NB4 (cell line): ENCODE measurements around the gene MLN.

ENCODE experiments used
- DNase-seq: peaks from one replicate; pipeline ENCODE4 v3.0.0; 2010; ENCODE audit warnings: low read depth
- H3K4me3 ChIP-seq: one replicate; pipeline ENCODE4 v1.5.1; 2011; ENCODE audit warnings: mild to moderate bottlenecking, low read depth, low read length, moderate library complexity
- MYC ChIP-seq: IDR thresholded peaks from 2 replicates; pipeline ENCODE4 v1.6.1; 2011; ENCODE audit warnings: low read depth, low read length
- POLR2A ChIP-seq: IDR thresholded peaks from 2 replicates; pipeline ENCODE4 v1.6.1; 2011; ENCODE audit warnings: mild to moderate bottlenecking; ENCODE audit not compliant: insufficient read length; ENCODE audit errors: extremely low read depth
- TF ChIP-seq, protein P1 (sequence below): IDR thresholded peaks from one replicate; pipeline ENCODE4 v1.5.1; 2012; ENCODE audit warnings: low read depth, low read length
- TF ChIP-seq, protein P2 (sequence below): IDR thresholded peaks from 2 replicates; pipeline ENCODE4 v1.6.1; 2011; ENCODE audit warnings: low read depth, low read length

Gene MLN

DNA sequence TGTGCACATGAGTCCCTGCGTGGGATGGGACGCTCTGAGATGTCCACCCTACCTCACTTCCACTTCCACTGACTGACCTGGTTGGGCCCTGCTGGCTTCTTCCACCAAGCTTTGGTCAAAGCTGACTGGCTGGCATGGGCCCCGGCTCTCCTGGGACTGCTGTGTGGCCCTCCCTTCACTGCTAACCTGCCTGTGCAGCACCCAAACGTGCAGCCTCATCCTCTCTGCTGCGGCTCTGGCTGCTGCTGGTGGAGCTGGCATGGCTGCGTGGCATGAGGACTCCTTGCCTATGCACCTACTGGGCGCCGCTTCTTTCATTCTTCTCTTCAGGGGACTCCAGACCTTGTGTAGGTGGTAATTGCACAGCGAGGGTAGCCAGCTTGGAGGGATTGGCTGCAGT, 38.4 kb downstream of the MLN start:
- H3K4me3 ChIP-seq: no peak overlapping the region
- no peak for DNase-seq
- TF ChIP-seq, protein P1, sequence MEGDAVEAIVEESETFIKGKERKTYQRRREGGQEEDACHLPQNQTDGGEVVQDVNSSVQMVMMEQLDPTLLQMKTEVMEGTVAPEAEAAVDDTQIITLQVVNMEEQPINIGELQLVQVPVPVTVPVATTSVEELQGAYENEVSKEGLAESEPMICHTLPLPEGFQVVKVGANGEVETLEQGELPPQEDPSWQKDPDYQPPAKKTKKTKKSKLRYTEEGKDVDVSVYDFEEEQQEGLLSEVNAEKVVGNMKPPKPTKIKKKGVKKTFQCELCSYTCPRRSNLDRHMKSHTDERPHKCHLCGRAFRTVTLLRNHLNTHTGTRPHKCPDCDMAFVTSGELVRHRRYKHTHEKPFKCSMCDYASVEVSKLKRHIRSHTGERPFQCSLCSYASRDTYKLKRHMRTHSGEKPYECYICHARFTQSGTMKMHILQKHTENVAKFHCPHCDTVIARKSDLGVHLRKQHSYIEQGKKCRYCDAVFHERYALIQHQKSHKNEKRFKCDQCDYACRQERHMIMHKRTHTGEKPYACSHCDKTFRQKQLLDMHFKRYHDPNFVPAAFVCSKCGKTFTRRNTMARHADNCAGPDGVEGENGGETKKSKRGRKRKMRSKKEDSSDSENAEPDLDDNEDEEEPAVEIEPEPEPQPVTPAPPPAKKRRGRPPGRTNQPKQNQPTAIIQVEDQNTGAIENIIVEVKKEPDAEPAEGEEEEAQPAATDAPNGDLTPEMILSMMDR: no peak

DNA sequence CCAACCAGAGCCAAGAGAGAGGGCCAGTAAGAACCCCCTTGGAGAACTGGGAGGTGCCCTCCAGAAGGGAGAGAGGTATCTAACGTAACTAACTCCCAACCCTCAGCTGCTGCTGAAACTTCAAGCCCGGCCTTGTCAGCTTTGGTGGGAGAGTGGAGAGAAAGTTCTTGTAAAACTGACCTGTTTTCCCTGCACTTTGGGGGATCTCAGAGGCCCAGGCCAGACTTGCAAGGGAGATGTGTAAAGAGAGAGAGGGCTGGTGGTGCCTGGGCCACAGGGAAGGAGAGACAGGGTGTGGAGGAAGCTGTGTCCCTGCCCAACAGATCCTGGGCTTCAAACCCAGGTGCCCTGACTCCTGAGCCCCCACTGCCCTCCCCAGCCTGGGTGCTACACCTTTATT, 39.8 kb downstream of the MLN start:
- H3K4me3 ChIP-seq: no peak overlapping the region
- TF ChIP-seq POLR2A (no peak), MYC (no peak)
- TF ChIP-seq, protein P2, sequence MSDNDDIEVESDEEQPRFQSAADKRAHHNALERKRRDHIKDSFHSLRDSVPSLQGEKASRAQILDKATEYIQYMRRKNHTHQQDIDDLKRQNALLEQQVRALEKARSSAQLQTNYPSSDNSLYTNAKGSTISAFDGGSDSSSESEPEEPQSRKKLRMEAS: no peak
- TF ChIP-seq, protein P1: no peak
- DNase-seq: no peak

DNA sequence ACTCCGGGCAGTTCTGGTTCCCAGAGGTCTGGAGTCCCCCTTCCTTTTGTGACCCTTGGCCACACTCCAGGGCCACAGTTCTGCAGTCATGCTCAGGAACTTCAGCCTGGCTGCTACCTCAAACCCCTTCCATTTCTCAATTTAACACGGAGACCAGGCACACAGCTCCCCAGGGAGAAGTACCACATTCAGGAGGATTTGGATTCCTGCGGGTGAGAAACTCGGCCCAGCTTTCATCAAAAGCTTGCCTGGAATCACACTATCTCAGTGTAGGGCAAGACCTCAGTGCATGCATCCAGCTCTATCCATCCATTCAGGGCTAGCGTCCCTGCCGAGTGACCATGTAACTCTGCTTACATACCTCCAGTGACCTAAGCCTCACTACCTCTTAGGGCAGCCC, 40.3 kb downstream of the MLN start:
- DNase-seq: no peak
- TF ChIP-seq, protein P1: no peak
- TF ChIP-seq POLR2A (no peak), MYC (no peak)
- TF ChIP-seq, protein P2: no peak
- H3K4me3 ChIP-seq: no peak overlapping the region

DNA sequence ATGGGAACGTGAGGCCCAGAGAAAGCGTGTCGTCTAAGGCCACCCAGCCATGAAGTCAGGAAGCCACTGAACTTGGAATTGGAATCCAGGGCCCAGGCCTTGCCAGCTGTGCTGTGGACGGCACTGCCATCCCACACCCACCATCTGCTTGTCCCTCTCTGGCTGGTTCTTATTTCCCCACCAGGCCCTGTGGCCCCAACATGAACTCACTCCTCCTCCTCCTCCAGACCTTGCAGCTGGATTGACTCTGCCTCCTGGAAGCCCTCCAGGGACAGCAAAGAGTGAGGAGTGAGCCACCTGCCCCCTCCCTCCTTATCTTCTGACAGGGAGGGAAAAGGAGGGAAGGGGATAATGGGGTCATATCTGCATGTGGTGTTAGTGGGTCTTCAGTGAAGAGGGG, 41.1 kb downstream of the MLN start:
- no peak overlapping the region for H3K4me3 ChIP-seq
- no peak for DNase-seq
- TF ChIP-seq, protein P2: no peak
- TF ChIP-seq, protein P1: no peak
- TF ChIP-seq POLR2A (no peak), MYC (no peak)

DNA sequence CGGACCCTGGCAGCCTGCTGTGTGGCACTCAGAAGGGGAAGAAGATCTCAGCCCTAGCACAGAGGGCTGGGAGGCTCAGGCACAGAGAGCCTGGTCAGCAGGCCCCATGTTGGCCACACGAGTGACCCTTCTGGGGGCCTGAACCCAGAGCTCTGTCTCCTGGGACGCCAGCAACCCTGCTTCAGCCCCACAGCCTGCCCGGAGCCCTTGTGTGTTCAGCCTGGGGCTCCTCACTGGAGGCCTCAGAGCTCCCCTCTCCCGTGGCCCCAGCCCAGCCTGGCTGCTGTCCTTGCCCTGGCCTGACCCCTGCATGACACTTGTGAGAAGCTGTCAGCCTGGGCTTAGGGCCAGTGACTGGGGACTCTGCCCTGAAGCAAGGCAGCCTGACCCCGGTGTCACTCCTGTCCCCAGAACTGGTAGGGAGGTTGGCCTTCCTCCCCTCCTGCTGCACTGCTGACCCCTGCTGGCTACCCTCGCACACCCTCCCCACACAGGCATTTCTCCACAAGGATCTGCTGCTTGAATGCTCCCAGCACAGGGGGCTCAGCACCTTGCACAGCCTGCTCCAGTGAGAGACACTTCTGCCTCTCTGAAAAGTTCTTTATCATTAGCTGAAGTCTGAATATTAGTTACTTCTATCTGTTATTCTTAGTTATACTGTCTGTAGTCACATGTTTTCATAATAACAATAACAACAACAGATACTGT, 41.7 kb downstream of the MLN start:
- DNase-seq: peak; percentile 80
- no peak overlapping the region for H3K4me3 ChIP-seq
- TF ChIP-seq MYC (0 out of 2 replicates have a peak, but pooled peaks have one; percentile 22), POLR2A (no peak)
- TF ChIP-seq, protein P2: 0 out of 2 replicates have a peak, but pooled peaks have one; percentile 5
- TF ChIP-seq, protein P1: peak; percentile 90

DNA sequence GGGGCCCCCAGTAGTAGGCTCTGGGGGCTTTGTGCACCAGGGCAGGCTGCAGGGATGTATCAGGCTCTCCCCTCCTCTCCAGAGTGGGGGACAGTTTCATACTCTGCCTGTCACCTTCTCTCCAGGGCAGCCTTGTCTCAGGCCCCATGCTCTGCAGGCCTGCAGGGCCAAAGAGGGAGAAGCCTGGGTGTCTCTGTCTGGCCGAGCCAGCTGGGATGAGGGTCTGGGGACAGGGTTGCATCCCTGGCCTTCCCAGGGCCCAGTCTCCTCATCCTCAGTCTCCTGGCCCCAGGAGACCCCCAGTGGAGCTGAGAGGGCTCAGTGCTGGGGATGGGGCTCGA, 42.3 kb downstream of the MLN start:
- TF ChIP-seq MYC (no peak), POLR2A (no peak)
- TF ChIP-seq, protein P2: no peak
- TF ChIP-seq, protein P1: no peak
- no peak for DNase-seq
- H3K4me3 ChIP-seq: no peak overlapping the region
